ENCODE data around the gene KCNMA1. TPM values are rescaled to one million over a fixed set of nuclear protein-coding genes. Genes with fewer than 3 reads are reported as not detected.
A peak's percentile ranks its signal among the peaks of the same experiment; 100 is the strongest.

KCNMA1 gene
- total RNA-seq, 1 experiment from 2014 or later = 0.49 TPM

DNA sequence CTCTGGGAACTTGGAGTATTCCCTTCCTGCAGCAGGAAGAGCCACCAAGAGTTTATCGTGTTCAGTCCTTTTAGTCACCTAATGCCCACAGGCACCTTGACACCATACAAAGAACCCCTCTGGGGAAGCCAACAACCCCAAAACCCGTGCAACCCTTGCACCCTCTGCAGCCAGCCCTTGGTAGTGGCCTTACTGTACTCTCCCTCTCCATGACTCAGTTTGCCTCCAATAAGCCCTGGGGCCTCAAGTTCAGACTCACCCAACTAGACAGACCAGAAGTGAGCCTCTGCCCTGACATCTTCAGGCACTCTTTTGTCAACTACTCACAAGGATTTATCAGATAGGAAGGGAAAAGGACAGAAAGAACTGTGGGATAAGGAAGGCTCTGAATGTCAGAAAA lies 30.9 kb downstream of the KCNMA1 start:
- Histone ChIP-seq H3K36me3 (ENCODE audit: control insufficient read depth in 1 of 2, insufficient read depth in 2 of 2, low read length in 2 of 2) (no peaks in the 10 kb centered on the region), H3K9ac (ENCODE audit: low read length) (no peak overlapping the region), H4K20me1 (ENCODE audit: insufficient read depth) (no peaks in the 10 kb centered on the region), H3K4me3 (replicated peaks in 1 of 2; ENCODE audit: low read depth in 1 of 2, low read length in 2 of 2) (no peak overlapping the region), H3K27ac (ENCODE audit: low read depth, low read length) (no peak overlapping the region), H3K4me1 (ENCODE audit: control insufficient read depth in 1 of 2, insufficient read depth in 2 of 2, low read length in 2 of 2) (peaks cover 0 to 29% of the 10 kb centered on the region in 2 experiments; a peak in 2 of 4 replicates), H3K9me3 (ENCODE audit: control insufficient read depth in 1 of 2, insufficient read depth in 1 of 2, low read depth in 1 of 2, low read length in 2 of 2) (no peaks in the 10 kb centered on the region), H3K9me2 (ENCODE audit: insufficient read depth) (no peaks in the 10 kb centered on the region), H3K27me3 (ENCODE audit: insufficient read depth, low read length) (no peaks in the 10 kb centered on the region), H3K79me2 (ENCODE audit: insufficient read depth, low read length) (no peaks in the 10 kb centered on the region), H3K4me2 (ENCODE audit: low read length) (no peak overlapping the region), H2AFZ (ENCODE audit: low read depth, low read length, poor library complexity, severe bottlenecking) (no peak overlapping the region)
- TF ChIP-seq EGR1 (IDR thresholded peaks at IDR 0.05; ENCODE audit: low read depth) (no peak), POLR2A (IDR thresholded peaks at IDR 0.05; ENCODE audit: borderline replicate concordance, extremely low read depth, insufficient read depth, insufficient read length) (no peak), TCF7L2 (IDR thresholded peaks at IDR 0.05; ENCODE audit: borderline replicate concordance, extremely low read depth, insufficient read depth, insufficient read length) (no peak), ZNF274 (IDR thresholded peaks at IDR 0.05; ENCODE audit: low read depth, low read length) (no peak), FOSL1 (IDR thresholded peaks at IDR 0.05; ENCODE audit: low read depth) (no peak), EZH2 (IDR thresholded peaks at IDR 0.05) (no peak), CEBPB (IDR thresholded peaks at IDR 0.05; ENCODE audit: low read depth) (no peak), EZH2phosphoT487 (IDR thresholded peaks at IDR 0.05; ENCODE audit: borderline replicate concordance) (no peak), ZFX (IDR thresholded peaks at IDR 0.05) (no peak), RAD21 (IDR thresholded peaks at IDR 0.05; ENCODE audit: low read depth) (peak; percentile 53), SP1 (IDR thresholded peaks at IDR 0.05; ENCODE audit: low read depth) (no peak), POLR2AphosphoS5 (IDR thresholded peaks at IDR 0.05; ENCODE audit: low read depth, low read length) (no peak), SIN3A (IDR thresholded peaks at IDR 0.05; ENCODE audit: low read depth) (no peak), YY1 (IDR thresholded peaks at IDR 0.05; ENCODE audit: extremely low read depth, insufficient replicate concordance, low read depth, low read length) (no peak), ZBTB33 (IDR thresholded peaks at IDR 0.05; ENCODE audit: extremely low read depth, insufficient replicate concordance, low read length) (no peak), CBX3 (IDR thresholded peaks at IDR 0.05; ENCODE audit: low read depth) (no peak)
- TF ChIP-seq, protein P1, sequence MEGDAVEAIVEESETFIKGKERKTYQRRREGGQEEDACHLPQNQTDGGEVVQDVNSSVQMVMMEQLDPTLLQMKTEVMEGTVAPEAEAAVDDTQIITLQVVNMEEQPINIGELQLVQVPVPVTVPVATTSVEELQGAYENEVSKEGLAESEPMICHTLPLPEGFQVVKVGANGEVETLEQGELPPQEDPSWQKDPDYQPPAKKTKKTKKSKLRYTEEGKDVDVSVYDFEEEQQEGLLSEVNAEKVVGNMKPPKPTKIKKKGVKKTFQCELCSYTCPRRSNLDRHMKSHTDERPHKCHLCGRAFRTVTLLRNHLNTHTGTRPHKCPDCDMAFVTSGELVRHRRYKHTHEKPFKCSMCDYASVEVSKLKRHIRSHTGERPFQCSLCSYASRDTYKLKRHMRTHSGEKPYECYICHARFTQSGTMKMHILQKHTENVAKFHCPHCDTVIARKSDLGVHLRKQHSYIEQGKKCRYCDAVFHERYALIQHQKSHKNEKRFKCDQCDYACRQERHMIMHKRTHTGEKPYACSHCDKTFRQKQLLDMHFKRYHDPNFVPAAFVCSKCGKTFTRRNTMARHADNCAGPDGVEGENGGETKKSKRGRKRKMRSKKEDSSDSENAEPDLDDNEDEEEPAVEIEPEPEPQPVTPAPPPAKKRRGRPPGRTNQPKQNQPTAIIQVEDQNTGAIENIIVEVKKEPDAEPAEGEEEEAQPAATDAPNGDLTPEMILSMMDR (IDR thresholded peaks at IDR 0.05 in 2 of 3, conservative IDR thresholded peaks at IDR 0.05 in 1 of 3; ENCODE audit: borderline replicate concordance in 1 of 3, insufficient read depth in 1 of 3, low read depth in 2 of 3, low read length in 2 of 3) = 0 out of 6 replicates have a peak, but pooled peaks of 2 of the 3 experiments have one; percentile 17 to 19
- ChIA-PET CTCF (interaction anchor here (1.1 to 2.4 kb wide), 4 partner anchors 35 to 214 kb away, joined by 3 to 15 read pairs (median 4); no protein-coding TSS in a partner anchor), POLR2A (no interaction called here), RAD21 (ENCODE audit: low non-redundant PET in 1 of 2, low total read pairs in 2 of 2, uncharacterized antibody in 2 of 2, unreplicated experiment in 2 of 2) (no interaction called here)
- no TSS peak for BruUV-seq (replicated peaks)
- DNase-seq (ENCODE audit: low read depth, low spot score) = no peak
- intact Hi-C loops (cut with micrococcal nuclease) = no loop called here
- no peak; the same call in 1 of the 2 replicates for ATAC-seq

All from HCT116 (cell line).